UCSD-AML1 (cell line): ENCODE data around the gene FXYD1.
A peak's percentile ranks its signal among the peaks of the same experiment; 100 is the strongest.
"Not testable (repeated sequence)": the region's sequence is repeated elsewhere in the genome, so short reads cannot be mapped to it uniquely, and the experiment has no call there.

Experiments used
- DNase-seq: peaks from one replicate; lab custom pipeline; 2025; ENCODE audit not compliant: unreplicated experiment; lab: John Stamatoyannopoulos, UW

Gene FXYD1

GRCh38 chr19:35124098-35125060 lies 14.2 kb upstream of the FXYD1 start:
- no peak for DNase-seq

- DNase-seq, result no peak
Measured at GRCh38 chr19:35125270-35125717, 13.3 kb upstream of the FXYD1 start.

- no peak for DNase-seq
Measured at GRCh38 chr19:35125749-35126623, 12.6 kb upstream of the FXYD1 start.

GRCh38 chr19:35126624-35126959 lies 12.0 kb upstream of the FXYD1 start:
- DNase-seq, result no peak

GRCh38 chr19:35127871-35128270 lies 10.8 kb upstream of the FXYD1 start:
- no peak for DNase-seq

GRCh38 chr19:35128398-35129057 lies 10.1 kb upstream of the FXYD1 start:
- DNase-seq, result no peak

- DNase-seq, result not testable (repeated sequence)
Measured at GRCh38 chr19:35129724-35130274, 8.8 kb upstream of the FXYD1 start.

- no peak for DNase-seq
Measured at GRCh38 chr19:35130761-35131720, 7.6 kb upstream of the FXYD1 start.

GRCh38 chr19:35132254-35132653 lies 6.4 kb upstream of the FXYD1 start:
- DNase-seq, result no peak

- no peak for DNase-seq
Measured at GRCh38 chr19:35133826-35134225, 4.8 kb upstream of the FXYD1 start.

- no peak for DNase-seq
Measured at GRCh38 chr19:35134601-35135242, 3.9 kb upstream of the FXYD1 start, which contains the start of gene LGI4. Gene LGI4, minus strand, starts transcription at chr19:35135059. Its CDS starts 379 bp downstream, at chr19:35134680.

- DNase-seq, result peak; percentile 76
Measured at GRCh38 chr19:35135389-35135909, 3.2 kb upstream of the FXYD1 start.

GRCh38 chr19:35136231-35136630 lies 2.4 kb upstream of the FXYD1 start:
- no peak for DNase-seq

- DNase-seq, result no peak
Measured at GRCh38 chr19:35136977-35137702, 1.5 kb upstream of the FXYD1 start.

GRCh38 chr19:35140207-35140961 lies 1.8 kb downstream of the FXYD1 start:
- DNase-seq, result no peak

- peak; percentile 91 for DNase-seq
Measured at GRCh38 chr19:35140962-35141836, 2.6 kb downstream of the FXYD1 start.
